NCI-H1694 (cell line): ENCODE results near the gene KLRC1.
"Not testable (repeated sequence)": the region's sequence is repeated elsewhere in the genome, so short reads cannot be mapped to it uniquely, and the experiment has no call there.

Experiments used
- DNase-seq: peaks from one replicate; lab custom pipeline; 2025; lab: John Stamatoyannopoulos, UW

The KLRC1 gene

GRCh38 chr12:10453156-10453555, at the start of gene KLRC1:
Gene KLRC1, minus strand, starts transcription at chr12:10453377. Its CDS starts 2,221 bp downstream, at chr12:10451156.
- DNase-seq = no peak

- no peak for DNase-seq
Observed at GRCh38 chr12:10501030-10501429, 47.9 kb upstream of the KLRC1 start.

- DNase-seq = no peak
Observed at GRCh38 chr12:10498042-10498441, 44.9 kb upstream of the KLRC1 start.

GRCh38 chr12:10497602-10498001, 44.4 kb upstream of the KLRC1 start:
- no peak for DNase-seq

GRCh38 chr12:10491766-10492165, 38.6 kb upstream of the KLRC1 start:
- DNase-seq = no peak

GRCh38 chr12:10487328-10487727, 34.2 kb upstream of the KLRC1 start:
- not testable (repeated sequence) for DNase-seq

DNA sequence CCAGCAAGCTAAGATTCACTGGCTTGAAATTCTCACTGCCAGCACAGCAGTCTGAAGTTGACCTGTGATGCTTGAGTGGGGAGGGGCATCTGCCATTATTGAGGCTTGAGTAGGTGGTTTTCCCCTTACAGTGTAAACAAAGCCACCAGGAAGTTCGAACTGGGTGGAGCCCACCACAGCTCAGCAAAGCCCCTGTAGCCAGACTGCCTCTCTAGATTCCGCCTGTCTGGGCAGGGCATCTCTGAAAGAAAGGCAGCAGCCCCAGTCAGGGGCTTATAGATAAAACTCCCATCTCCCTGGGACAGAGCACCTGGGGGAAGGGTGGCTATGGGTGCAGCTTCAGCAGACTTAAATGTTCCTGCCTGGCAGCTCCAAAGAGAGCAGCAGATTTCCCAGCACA, 28.7 kb upstream of the KLRC1 start:
- DNase-seq = not testable (repeated sequence)

DNA sequence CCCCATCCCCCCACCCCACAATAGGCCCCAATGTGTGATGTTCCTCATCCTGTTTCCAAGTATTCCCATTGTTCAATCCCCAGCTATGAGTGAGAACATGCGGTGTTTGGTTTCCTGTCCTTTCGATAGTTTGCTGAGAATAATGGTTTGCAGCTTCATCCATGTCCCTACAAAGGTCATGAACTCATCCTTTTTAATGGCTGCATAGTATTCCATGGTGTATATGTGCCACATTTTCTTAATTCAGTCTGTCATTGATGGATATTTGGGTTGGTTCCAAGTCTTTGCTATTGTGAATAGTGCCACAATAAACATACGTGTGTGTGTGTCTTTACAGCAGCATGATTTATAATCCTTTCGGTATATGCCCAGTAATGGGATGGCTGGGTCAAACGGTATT, 19.6 kb upstream of the KLRC1 start:
- DNase-seq = not testable (repeated sequence)

GRCh38 chr12:10469701-10470100, 16.5 kb upstream of the KLRC1 start:
- DNase-seq = no peak

DNA sequence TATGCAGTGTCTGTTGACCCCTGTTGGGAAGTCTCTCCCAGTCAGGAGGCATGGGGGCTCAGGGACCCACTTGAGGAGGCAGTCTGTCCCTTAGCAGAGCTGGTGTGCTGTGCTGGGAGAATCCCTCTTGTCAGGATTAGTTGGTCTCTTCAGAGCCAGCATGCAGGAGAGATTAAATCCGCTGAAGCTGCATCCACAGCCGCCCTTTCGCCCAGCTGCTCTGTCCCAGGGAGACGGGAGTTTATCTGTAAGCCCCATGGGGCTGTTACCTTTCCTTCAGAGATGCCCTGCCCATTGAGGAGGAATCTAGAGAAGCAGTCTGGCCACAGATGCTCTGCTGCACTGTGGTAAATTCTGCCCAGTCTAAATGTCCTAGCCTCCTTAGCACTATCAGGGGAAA, 13.1 kb upstream of the KLRC1 start:
- DNase-seq = no peak

DNA sequence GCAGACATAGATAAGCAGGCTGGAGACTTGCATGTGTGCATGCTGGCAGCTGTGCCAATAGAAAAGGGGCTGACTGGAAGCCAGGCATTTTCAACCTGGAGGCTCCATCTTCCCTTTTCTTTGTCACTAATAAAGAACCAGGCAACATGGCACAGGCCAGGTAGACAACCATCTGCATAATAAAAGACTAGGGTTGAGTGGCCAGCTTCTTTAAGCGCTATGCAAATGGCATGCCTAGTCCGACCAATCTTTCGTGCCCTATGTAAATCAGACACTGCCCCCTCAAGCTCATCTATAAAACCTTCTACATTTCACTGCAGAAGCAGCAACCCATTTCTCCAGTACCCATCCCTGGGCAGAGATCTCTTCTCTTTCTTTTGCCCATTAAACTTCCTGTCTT, 4.6 kb upstream of the KLRC1 start:
- DNase-seq = no peak

GRCh38 chr12:10456856-10457255, 3.7 kb upstream of the KLRC1 start:
- DNase-seq = no peak

DNA sequence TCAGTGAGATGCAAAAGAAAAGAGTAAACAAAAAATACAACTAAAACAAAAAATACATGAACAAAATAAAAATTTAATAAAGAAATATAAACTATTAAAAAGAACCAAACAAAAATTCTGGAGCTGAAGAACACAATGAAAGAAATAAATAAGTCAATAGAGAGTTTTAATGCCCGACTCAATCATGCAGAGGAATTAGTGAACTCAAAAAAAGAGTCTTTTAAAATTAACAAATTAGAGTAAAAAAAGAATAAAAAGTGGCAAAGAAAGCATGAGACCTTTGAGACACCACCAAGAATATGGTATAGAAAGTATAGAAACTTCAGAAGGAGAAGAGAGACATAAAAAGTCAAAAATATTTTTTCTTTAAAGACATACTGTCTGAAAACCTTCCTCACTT, 2.6 kb upstream of the KLRC1 start:
- DNase-seq = no peak

DNA sequence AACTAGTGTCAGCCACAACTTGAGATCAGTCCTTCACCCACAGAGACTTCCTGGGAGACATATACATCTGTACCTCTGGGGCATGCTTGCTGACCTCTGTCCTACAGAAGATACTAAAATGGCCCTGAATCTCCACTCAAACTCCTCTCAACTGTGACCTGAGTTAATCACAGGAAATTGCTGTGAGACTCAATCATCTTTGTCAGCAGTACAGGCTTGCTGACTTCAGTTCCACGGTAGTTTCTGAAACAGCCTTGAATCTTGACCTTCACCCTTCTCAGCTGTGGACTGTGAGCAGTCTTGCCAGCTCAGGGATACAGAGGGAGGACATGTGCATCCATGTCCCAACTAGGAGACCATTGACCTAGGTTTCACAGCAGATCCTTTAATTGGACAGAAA, 1.4 kb upstream of the KLRC1 start:
- no peak for DNase-seq

DNA sequence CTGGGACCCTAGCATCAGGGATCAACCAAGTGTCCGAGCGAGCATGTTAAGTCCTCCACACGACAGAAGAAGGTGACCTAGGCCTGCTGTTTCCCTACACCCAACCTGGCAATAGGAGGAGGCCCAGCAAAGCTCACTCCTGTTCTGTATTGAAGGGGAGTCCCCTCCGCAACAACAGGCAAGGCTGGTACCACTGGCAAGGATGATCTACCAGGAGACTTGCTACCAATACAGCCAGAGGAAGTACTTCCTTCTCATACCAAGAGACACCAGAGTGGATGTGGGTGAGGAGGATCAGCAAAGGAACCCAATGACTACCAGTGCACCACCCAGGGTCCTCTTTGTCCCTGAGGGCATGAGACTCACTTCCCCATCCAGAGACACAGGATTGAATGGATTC, 4.9 kb downstream of the KLRC1 start:
- no peak for DNase-seq

- not testable (repeated sequence) for DNase-seq
Observed at GRCh38 chr12:10446052-10446451, 7.1 kb downstream of the KLRC1 start.

DNA sequence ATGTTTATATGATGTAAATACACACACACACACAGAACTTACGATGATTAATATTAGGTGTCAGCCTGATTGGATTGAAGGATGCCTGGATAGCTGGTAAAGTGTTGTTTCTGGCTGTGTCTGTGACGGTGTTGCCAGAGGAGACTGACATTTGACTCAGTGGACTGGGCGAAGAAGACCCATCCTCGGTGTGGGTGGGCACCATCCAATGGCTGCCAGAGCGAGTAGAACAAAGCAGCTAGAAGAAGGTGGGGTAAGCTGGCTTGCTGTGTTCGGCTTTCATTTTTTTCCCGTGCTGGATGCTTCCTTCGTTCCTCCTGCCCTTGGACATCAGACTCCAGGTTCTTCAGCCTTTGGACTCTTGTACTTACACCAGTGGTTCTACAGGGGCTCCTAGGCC, 12.0 kb downstream of the KLRC1 start:
- DNase-seq = not testable (repeated sequence)

- DNase-seq = not testable (repeated sequence)
Observed at GRCh38 chr12:10439608-10440274, 13.4 kb downstream of the KLRC1 start.

DNA sequence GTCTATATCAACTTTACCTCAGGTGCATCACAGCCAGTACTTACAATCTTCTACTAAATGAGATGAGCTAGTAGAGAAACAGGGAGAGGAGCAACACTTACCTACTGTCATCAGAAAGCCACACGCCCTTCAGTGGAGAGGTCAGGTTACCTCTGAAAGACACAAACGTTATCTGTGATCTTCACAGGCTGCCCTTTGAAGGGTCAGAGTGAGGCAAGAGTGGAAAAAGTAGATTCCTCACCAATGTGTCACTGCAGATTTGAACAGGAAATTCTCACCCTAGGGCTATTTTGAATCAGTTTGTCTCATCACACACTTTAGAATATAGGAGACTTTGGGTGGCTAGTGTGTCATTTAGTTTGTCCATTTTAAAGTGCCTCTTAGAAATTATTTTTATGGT, 15.6 kb downstream of the KLRC1 start:
- not testable (repeated sequence) for DNase-seq

DNA sequence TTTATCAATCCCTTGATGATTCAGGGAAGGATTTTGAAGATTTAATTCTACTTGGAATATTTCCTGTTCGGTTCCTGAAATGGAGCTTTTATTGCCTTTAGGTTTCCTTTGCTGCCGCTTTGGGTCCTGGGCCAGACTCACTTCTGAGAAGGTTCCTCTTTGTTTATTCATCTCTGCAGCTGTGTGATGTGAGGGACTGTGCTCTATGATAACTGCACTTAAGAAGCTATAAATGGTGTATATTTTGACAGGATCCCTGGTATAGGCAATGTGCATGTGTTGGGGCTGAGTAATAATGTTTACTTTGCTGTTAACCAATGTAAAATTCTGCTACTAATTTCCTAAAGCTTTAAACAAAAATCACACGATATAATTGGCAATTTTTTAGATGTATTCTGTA, 17.4 kb downstream of the KLRC1 start, which contains the start of gene KLRC2:
Gene KLRC2, minus strand, starts transcription at position 195 of the 400 bp plus-strand sequence. Its CDS starts 24 bp downstream, at position 171.
- not testable (repeated sequence) for DNase-seq

- DNase-seq = not testable (repeated sequence)
Observed at GRCh38 chr12:10430623-10431022, 22.6 kb downstream of the KLRC1 start.

DNA sequence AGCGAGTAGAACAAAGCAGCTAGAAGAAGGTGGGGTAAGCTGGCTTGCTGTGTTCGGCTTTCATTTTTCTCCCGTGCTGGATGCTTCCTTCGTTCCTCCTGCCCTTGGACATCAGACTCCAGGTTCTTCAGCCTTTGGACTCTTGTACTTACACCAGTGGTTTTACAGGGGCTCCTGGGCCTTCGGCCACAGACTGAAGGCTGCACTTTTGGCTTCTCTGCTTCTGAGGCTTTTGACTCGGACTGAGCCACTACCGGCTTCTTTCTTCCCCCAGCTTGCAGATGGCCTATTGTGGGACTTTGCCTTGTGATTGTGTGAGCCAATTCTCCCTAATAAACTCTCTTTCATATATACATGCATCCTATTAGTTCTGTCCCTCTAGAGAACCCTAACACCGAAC, 27.2 kb downstream of the KLRC1 start:
- DNase-seq = not testable (repeated sequence)

DNA sequence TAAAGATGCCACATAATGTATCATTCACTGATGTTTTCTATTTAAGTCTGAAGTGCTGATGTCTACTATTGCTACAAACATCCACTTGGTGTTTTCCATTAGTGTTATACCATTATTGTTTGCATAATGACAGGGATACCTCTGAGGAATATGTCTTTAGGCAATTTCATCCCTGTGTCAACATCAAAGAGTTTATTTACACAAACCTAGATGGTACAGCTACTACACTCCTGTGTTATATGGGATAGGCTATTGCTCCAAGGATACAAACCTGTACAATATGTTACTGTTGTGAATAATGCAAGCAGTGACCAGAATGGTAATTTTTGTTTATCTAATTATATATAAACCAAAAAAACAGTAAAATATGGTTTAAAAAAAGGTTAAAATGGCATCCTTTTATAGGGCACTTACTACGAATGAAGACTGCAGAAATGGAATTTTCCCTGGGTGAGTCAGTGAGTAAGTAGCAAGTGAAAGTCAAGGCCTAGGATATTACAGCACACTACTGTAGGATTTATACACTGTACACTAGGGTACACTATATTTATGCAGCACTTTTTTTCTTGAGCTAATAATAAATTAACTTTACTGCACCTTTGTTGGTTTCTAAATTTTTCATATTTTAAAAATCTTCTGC, 28.8 kb downstream of the KLRC1 start:
- not testable (repeated sequence) for DNase-seq

- not testable (repeated sequence) for DNase-seq
Observed at GRCh38 chr12:10422159-10422558, 31.0 kb downstream of the KLRC1 start.
